ENCODE results near the gene STK32B.
A peak's percentile ranks its signal among the peaks of the same experiment; 100 is the strongest.

The STK32B gene

GRCh38 chr4:5479518-5480060 lies 428.3 kb downstream of the STK32B start:
- TF ChIP-seq, protein P1, sequence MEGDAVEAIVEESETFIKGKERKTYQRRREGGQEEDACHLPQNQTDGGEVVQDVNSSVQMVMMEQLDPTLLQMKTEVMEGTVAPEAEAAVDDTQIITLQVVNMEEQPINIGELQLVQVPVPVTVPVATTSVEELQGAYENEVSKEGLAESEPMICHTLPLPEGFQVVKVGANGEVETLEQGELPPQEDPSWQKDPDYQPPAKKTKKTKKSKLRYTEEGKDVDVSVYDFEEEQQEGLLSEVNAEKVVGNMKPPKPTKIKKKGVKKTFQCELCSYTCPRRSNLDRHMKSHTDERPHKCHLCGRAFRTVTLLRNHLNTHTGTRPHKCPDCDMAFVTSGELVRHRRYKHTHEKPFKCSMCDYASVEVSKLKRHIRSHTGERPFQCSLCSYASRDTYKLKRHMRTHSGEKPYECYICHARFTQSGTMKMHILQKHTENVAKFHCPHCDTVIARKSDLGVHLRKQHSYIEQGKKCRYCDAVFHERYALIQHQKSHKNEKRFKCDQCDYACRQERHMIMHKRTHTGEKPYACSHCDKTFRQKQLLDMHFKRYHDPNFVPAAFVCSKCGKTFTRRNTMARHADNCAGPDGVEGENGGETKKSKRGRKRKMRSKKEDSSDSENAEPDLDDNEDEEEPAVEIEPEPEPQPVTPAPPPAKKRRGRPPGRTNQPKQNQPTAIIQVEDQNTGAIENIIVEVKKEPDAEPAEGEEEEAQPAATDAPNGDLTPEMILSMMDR (conservative IDR thresholded peaks at IDR 0.05) = no peak
- H3K27ac ChIP-seq = no peak overlapping the region

- no peak overlapping the region for H3K27ac ChIP-seq
- TF ChIP-seq, protein P1 (conservative IDR thresholded peaks at IDR 0.05) = no peak
Observed at GRCh38 chr4:5488413-5488812, 437.1 kb downstream of the STK32B start.

DNA sequence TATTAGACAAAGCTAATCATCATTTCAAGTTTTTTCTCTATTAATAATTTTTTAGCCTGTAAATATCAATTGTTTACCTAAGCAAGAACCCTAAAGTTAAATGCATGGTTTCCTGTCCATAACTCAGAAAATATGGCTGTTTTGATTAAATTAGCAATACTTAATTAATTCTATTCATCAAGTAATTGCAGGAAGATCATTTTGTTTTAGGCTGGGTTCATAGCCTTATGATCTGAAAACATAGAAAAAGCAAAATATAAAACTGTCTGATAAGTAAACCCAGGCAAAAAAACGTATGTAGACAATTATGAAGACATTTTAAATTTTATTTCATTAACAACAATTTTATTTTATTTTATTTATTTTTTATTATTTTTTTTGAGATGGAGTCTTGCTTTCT lies 438.0 kb downstream of the STK32B start:
- no peak overlapping the region for H3K27ac ChIP-seq
- TF ChIP-seq, protein P1 (conservative IDR thresholded peaks at IDR 0.05) = no peak

DNA sequence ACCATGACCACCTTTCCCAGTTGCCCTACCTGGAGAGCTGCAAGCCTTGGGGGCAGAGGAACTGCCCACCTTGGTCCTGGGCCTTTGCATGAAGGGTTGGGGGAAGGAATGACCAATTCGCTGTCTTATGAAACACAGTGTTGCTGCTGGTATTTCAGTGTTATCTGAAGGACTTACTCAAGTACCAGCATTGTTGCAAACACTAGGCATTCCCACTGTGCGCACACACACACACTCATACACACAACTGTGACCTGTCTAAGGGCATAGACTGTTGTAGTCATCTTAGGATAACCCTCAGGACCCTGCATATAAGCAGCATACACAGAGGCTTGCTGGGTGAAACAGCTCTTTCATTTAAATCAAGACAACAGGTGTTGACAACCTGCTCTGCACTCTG lies 446.2 kb downstream of the STK32B start:
- TF ChIP-seq, protein P1 (conservative IDR thresholded peaks at IDR 0.05) = no peak
- H3K27ac ChIP-seq = no peak overlapping the region

GRCh38 chr4:5500165-5500564 lies 448.9 kb downstream of the STK32B start:
- TF ChIP-seq, protein P1 (conservative IDR thresholded peaks at IDR 0.05) = no peak
- no peak overlapping the region for H3K27ac ChIP-seq

DNA sequence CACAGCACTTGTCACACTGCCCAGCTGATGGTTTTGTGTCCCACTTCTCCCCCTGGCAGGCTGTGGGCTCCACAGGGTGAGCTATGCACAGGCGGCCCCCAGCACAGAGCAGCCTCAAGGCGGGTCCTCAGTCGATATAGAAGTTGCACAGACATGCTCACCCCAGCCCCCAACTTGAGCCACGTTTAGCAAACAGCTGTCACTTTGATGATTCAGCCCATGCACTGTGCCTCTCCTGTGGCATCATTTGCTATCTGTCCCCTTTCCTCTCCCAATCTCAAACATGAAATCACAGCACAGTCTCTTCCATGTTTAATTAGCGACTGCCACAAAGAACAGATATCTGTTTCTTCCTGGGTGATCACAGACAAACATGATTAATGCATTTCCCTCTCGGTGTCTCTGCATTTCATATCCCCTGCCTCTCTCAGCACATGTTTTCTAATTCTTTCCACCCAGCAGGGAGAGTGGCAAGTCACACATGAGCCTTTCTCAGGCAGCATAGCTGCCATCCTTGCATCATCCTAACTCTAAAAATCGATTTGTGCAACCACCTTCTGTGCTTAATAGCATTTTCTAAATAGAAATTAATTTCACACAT lies 452.2 kb downstream of the STK32B start:
- TF ChIP-seq, protein P1 (conservative IDR thresholded peaks at IDR 0.05) = no peak
- H3K27ac ChIP-seq = peak overlapping the region; percentile 22; the same call in 1 of the 2 replicates

- no peak overlapping the region for H3K27ac ChIP-seq
- TF ChIP-seq, protein P1 (conservative IDR thresholded peaks at IDR 0.05) = no peak
Observed at GRCh38 chr4:5504486-5504885, 453.2 kb downstream of the STK32B start.
